Kidney (tissue), 14 donors: Measurements from ENCODE around the gene STRA6. TPM values are rescaled to one million over a fixed set of nuclear protein-coding genes. Genes with fewer than 3 reads are reported as not detected.
"Not testable (repeated sequence)": the region's sequence is repeated elsewhere in the genome, so short reads cannot be mapped to it uniquely, and the experiment has no call there.

ENCODE experiments used
- DNase-seq, 5 donors: peaks; one replicate each; pipeline ENCODE4 v3.0.0-alpha.2; 2013 to 2020
- FAIRE-seq: peaks from 2 replicates; lab custom pipeline; 2012; peaks lifted over from hg19 to GRCh38; lab: Jason Lieb, UNC
- H3K27ac ChIP-seq, 2 donors: one replicate each; pipeline ENCODE4 v1.7.0; 2013; ENCODE audit warnings: low read depth in 2 of 2, low read length in 2 of 2, inconsistent platforms in 1 of 2
- H3K27me3 ChIP-seq: one replicate; pipeline ENCODE4 v1.7.1; 2013; ENCODE audit warnings: low read length, inconsistent platforms; ENCODE audit not compliant: control insufficient read depth, insufficient read depth
- H3K36me3 ChIP-seq, 3 donors: one replicate each; pipeline versions ENCODE4 v1.7.0 to v1.7.1; 2013; ENCODE audit warnings: low read length in 3 of 3, control low read depth in 1 of 3, inconsistent platforms in 1 of 3; ENCODE audit not compliant: insufficient read depth in 3 of 3, control insufficient read depth in 2 of 3
- H3K4me1 ChIP-seq, 3 donors: one replicate each; pipeline versions ENCODE4 v1.7.0 to v1.7.1; 2013; ENCODE audit warnings: low read length in 3 of 3, inconsistent platforms in 1 of 3, low read depth in 1 of 3; ENCODE audit not compliant: control insufficient read depth in 2 of 3, insufficient read depth in 2 of 3
- H3K4me3 ChIP-seq, 3 donors: one replicate each; pipeline versions ENCODE4 v1.7.0 to v1.8.1; 2013; ENCODE audit warnings: low read length in 3 of 3, control low read depth in 1 of 3, inconsistent platforms in 1 of 3
- H3K9ac ChIP-seq, 3 donors: one replicate each; pipeline versions ENCODE4 v1.7.0 to v1.7.1; 2013; ENCODE audit warnings: low read length in 3 of 3, control low read depth in 1 of 3, inconsistent platforms in 1 of 3
- H3K9me3 ChIP-seq, 3 donors: one replicate each; pipeline versions ENCODE4 v1.7.0 to v1.7.1; 2013; ENCODE audit warnings: low read length in 3 of 3, control low read depth in 1 of 3, inconsistent platforms in 1 of 3; ENCODE audit not compliant: control insufficient read depth in 2 of 3, insufficient read depth in 1 of 3
- intact Hi-C: fragments of 100-400 bp; cut with DNase I; formaldehyde crosslinking; loops from one replicate; pipeline ENCODE4 v1.11.1; 2022
- polyA plus RNA-seq: library from polyadenylated mRNA; stranded (reverse); fragments of 350-450 nt; fragmentation: Illumina TruSeq; extraction: RNeasy Lipid Tissue Mini Kit (QIAGEN cat#74804); gene quantifications from one replicate; pipeline ENCODE4 v1.2.3, GENCODE V29; 2014; ENCODE audit warnings: low read depth, low replicate concordance; ENCODE audit not compliant: insufficient read depth
- total RNA-seq: library from RNA; stranded (reverse); fragmentation: NEBNext Ultra II Directional; extraction: Animal tissue kit (Norgen Biotek cat#: 25700); gene quantifications from one replicate; pipeline ENCODE4 v1.2.1, GENCODE V29; 2021
- TF ChIP-seq, protein P1 (sequence below): IDR thresholded peaks from 3 replicates; pipeline ENCODE4 v1.5.1; 2012; ENCODE audit warnings: mild to moderate bottlenecking, moderate library complexity, borderline replicate concordance; ENCODE audit not compliant: insufficient read depth; ENCODE audit errors: extremely low read depth
- donor health status: control.
- donor health status: control.
- donor health status: control.
- donor health status: control.
- donor health status: control.
- donor health status: DM: yes; HTN: yes; CAD: no.
- donor health status: Normal renal cell carcinoma (clear cell type).

Gene STRA6
- total and polyA plus RNA-seq, 2 donors from 2014 or later = 2.0 to 31.9 TPM

DNA sequence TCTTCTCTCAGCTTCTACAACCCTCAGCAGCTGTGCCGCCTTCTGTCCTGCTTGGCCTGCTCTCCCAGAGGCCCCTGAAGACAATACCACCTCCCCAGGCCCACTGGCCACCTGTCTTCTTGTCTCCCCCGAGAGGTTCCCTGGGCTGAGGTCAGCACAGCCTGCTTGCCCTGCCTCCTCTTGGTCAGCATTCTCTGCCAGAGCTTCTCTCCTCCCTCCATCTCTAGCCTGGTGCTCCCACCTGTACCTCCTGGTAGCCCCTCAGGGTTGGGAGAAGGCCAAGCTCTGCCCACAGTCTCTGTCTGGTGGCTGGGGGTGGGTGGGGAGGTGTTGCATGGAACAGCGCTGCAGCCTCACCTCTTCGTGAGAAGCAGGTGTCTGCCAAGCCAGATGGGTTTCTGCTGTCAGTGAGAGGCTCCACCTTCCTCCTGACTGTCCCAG is 34.7 kb downstream of the STRA6 start:
- no peak overlapping the region for H3K4me3 ChIP-seq
- H3K36me3 ChIP-seq = no peaks in the 10 kb centered on the region
- H3K27ac ChIP-seq = no peak overlapping the region
- TF ChIP-seq, protein P1, sequence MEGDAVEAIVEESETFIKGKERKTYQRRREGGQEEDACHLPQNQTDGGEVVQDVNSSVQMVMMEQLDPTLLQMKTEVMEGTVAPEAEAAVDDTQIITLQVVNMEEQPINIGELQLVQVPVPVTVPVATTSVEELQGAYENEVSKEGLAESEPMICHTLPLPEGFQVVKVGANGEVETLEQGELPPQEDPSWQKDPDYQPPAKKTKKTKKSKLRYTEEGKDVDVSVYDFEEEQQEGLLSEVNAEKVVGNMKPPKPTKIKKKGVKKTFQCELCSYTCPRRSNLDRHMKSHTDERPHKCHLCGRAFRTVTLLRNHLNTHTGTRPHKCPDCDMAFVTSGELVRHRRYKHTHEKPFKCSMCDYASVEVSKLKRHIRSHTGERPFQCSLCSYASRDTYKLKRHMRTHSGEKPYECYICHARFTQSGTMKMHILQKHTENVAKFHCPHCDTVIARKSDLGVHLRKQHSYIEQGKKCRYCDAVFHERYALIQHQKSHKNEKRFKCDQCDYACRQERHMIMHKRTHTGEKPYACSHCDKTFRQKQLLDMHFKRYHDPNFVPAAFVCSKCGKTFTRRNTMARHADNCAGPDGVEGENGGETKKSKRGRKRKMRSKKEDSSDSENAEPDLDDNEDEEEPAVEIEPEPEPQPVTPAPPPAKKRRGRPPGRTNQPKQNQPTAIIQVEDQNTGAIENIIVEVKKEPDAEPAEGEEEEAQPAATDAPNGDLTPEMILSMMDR = no peak
- DNase-seq (peak in 1 of 5 donors; percentile 57), FAIRE-seq (no peak)
- no peaks in the 10 kb centered on the region for H3K27me3 ChIP-seq
- no peaks in the 10 kb centered on the region for H3K9me3 ChIP-seq
- peaks cover 0 to 6% (median 3%) of the 10 kb centered on the region in 3 donors for H3K4me1 ChIP-seq
- H3K9ac ChIP-seq = no peak overlapping the region
- intact Hi-C loops = no loop called here

DNA sequence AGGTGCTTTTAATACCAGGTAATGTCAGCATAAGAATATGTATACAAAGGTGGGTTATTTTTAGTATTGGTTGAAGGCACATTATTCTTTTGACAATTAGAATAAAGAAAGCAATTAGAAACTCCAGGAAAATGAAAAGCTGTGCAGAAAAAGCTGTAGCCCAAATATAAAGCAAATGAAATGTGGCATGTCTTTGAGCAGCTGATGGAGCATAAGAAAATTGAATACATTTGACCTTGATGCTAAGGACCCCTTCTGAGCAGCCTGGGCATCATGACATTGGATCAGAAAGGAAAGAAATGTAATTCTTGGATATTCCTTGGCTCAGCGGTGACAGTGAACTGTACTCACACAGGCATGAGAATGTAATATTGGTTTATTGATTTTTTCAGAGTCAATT is 37.1 kb downstream of the STRA6 start:
- H3K36me3 ChIP-seq = no peaks in the 10 kb centered on the region
- H3K4me1 ChIP-seq = peaks cover 0 to 3% (median 0%) of the 10 kb centered on the region in 3 donors
- intact Hi-C loops = no loop called here
- DNase-seq (no peak), FAIRE-seq (no peak)
- H3K27me3 ChIP-seq = no peaks in the 10 kb centered on the region
- H3K27ac ChIP-seq = no peak overlapping the region
- H3K9ac ChIP-seq = no peak overlapping the region
- no peaks in the 10 kb centered on the region for H3K9me3 ChIP-seq
- TF ChIP-seq, protein P1 = no peak
- no peak overlapping the region for H3K4me3 ChIP-seq

DNA sequence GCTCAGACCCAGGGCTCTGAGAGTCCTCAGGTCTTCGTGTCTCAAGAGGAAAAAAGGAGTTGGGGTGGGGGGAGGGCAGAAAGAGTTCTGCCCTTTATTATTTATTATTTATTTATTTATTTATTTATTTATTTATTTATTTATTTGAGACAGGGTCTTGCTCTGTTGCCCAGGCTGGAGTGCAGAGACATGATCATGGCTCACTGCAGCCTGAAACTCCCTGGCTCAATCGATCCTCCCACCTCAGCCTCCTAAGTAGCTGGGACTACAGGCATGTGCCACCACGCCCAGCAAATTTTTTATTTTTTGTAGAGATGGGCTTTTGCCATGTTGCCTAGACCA is 40.4 kb downstream of the STRA6 start:
- FAIRE-seq, DNase-seq, H3K4me1 ChIP-seq, H3K9ac ChIP-seq, H3K27me3 ChIP-seq, H3K27ac ChIP-seq, H3K9me3 ChIP-seq, intact Hi-C loops, H3K4me3 ChIP-seq, H3K36me3 ChIP-seq: not testable (repeated sequence)

DNA sequence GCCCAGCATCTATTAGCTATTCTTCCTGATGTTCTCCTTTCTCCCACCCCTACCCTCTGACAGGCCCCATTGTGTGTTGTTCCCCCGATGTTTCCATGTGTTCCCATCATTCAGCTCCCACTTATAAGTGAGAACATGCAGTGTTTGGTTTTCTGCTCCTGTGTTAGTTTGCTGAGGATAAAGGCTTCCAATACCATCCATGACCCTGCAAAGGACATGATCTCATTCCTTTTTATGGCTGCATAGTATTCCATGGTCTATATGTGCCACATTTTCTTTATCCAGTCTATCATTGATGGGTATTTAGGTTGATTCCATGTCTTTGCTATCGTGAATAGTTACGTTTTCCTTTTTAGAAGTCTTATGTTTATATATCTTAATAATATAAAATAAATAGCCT is 42.2 kb downstream of the STRA6 start:
- H3K4me3 ChIP-seq, FAIRE-seq, H3K27me3 ChIP-seq, intact Hi-C loops, H3K27ac ChIP-seq, H3K36me3 ChIP-seq, H3K9me3 ChIP-seq, H3K4me1 ChIP-seq, H3K9ac ChIP-seq, DNase-seq: not testable (repeated sequence)

DNA sequence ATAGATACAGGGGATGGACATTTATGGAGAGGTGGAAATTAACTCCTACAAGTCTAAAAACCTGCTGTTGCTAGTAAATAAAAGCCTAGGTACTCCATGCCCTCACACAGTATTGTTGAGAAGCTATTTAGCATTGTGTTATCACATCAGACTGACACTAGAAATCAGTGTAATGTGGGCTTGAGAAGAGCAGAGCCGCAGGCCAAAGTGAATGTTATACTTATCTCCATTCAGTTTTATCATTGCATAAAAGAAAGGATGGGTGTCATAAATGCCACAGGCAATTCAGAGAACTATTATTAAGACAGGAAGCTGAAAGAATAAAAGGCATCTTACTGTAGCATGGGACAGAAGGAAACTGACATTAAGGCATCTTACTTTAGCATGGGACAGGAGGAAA is 42.8 kb downstream of the STRA6 start:
- no peaks in the 10 kb centered on the region for H3K36me3 ChIP-seq
- FAIRE-seq (no peak), DNase-seq (no peak)
- intact Hi-C loops = no loop called here
- no peak overlapping the region for H3K4me3 ChIP-seq
- H3K9me3 ChIP-seq = no peaks in the 10 kb centered on the region
- H3K27me3 ChIP-seq = no peaks in the 10 kb centered on the region
- H3K9ac ChIP-seq = no peak overlapping the region
- TF ChIP-seq, protein P1 = no peak
- no peak overlapping the region for H3K27ac ChIP-seq
- peaks cover 0 to 7% (median 2%) of the 10 kb centered on the region in 3 donors for H3K4me1 ChIP-seq
